Smooth muscle cell (in vitro differentiated cells): ENCODE results near the gene PITPNM3. TPM values are rescaled to one million over a fixed set of nuclear protein-coding genes. Genes with fewer than 3 reads are reported as not detected.

Source experiments
- DNase-seq: peaks from one replicate; lab custom pipeline; 2025; ENCODE audit not compliant: unreplicated experiment; lab: John Stamatoyannopoulos, UW
- H2AFZ ChIP-seq: fragments of 200-600 bp; sonication (generic); 2 replicates; pipeline ENCODE4 v1.6.0; 2016; ENCODE audit warnings: antibody characterized with exemption, low read depth, mild to moderate bottlenecking
- H3F3A ChIP-seq: fragments of 200-600 bp; sonication (generic); 2 replicates; pipeline ENCODE4 v1.6.0; 2017; ENCODE audit warnings: antibody characterized with exemption, low read depth
- H3K27ac ChIP-seq: fragments of 200-600 bp; sonication (generic); 2 replicates; pipeline ENCODE4 v1.5.1; 2016; ENCODE audit warnings: low read depth, mild to moderate bottlenecking
- H3K27me3 ChIP-seq: fragments of 200-600 bp; sonication (generic); 2 replicates; pipeline ENCODE4 v1.6.1; 2016; ENCODE audit warnings: low read depth, mild to moderate bottlenecking
- H3K36me3 ChIP-seq: fragments of 200-600 bp; sonication (generic); 2 replicates; pipeline ENCODE4 v1.5.1; 2016; ENCODE audit warnings: low read depth
- H3K4me1 ChIP-seq: fragments of 200-600 bp; sonication (generic); 2 replicates; pipeline ENCODE4 v1.5.1; 2016; ENCODE audit warnings: low read depth
- H3K4me2 ChIP-seq: fragments of 200-600 bp; sonication (generic); 2 replicates; pipeline ENCODE4 v1.6.0; 2016; ENCODE audit warnings: mild to moderate bottlenecking
- H3K4me3 ChIP-seq: fragments of 200-600 bp; sonication (generic); 2 replicates; pipeline ENCODE4 v1.5.1; 2016; ENCODE audit warnings: mild to moderate bottlenecking
- H3K79me2 ChIP-seq: fragments of 200-600 bp; sonication (generic); 2 replicates; pipeline ENCODE4 v1.6.0; 2016; ENCODE audit warnings: low read depth, mild to moderate bottlenecking
- H3K9ac ChIP-seq: fragments of 200-600 bp; sonication (generic); 2 replicates; pipeline ENCODE4 v1.6.0; 2016; ENCODE audit warnings: low read depth
- H3K9me3 ChIP-seq: fragments of 200-600 bp; sonication (generic); replicated peaks from 2 replicates; pipeline ENCODE4 v1.5.1; 2016; ENCODE audit warnings: low read depth
- H4K20me1 ChIP-seq: fragments of 200-600 bp; sonication (generic); 2 replicates; pipeline ENCODE4 v1.6.0; 2016; ENCODE audit warnings: low read depth
- CTCF ChIP-seq: fragments of 200-600 bp; sonication (generic); IDR thresholded peaks from 2 replicates; pipeline ENCODE4 v1.5.1; 2017; ENCODE audit warnings: borderline replicate concordance, mild to moderate bottlenecking, antibody characterized with exemption; ENCODE audit not compliant: insufficient read depth, poor library complexity, severe bottlenecking
- WGBS: methylation state at CpG from one replicate; pipeline ENCODE4 v1.1.7; 2016; ENCODE audit warnings: low lambda C conversion rate; 5-methylcytosine and 5-hydroxymethylcytosine counted together
- polyA plus RNA-seq: library from polyadenylated mRNA; unstranded; fragments of >200 nt; fragmentation: Nextera tagmentation; extraction: Ambion mirVana; gene quantifications from 2 replicates; pipeline ENCODE4 v1.2.1, GENCODE V29; 2016
- total RNA-seq: library from RNA; depleted of rRNA; stranded (reverse); fragments of >200 nt; gene quantifications from 2 replicates; pipeline ENCODE4 v1.2.3, GENCODE V29; 2014

PITPNM3 gene
- total and polyA plus RNA-seq, 2 experiments from 2014 or later = 2.4 to 2.6 TPM

DNA sequence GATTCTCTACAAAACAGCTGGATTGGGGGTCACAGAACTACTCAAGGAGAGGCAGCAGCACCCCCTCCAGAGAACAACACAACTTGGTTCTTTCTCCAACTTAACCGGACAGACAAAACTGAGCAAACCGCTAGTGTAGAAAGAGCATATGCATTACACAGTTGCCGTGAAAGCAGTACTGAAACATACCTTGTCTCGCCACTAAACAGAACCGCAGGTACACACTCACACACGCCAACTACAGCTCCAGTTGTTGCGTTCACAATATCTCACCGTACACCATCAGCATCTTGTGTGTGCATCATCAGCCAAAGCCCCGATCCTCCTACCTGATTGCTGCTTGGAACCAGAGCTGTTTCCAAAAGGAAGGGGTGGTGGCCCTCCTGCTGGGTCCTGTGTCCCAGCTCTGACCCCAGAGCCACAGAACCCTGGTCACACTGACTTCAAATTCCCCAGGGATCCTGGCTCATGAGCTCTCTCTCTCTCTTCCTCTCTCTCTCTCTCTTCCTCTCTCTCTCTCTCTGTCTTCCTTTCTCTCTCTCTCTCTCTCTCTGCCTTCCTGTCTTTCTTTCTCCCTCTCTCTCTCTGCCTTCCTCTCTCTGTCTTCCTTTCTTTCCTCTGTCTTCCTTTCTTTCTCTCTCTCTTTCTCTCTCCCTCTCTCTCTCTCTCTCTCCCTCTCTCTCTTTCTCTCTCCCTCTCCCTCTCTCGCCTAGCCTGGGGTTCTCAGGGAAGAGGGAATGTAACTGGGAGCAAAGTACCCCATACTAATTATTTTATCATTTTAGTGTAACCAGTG lies 103.7 kb downstream of the PITPNM3 start:
- H3K27ac ChIP-seq = no peak overlapping the region
- H3K9ac ChIP-seq = no peak overlapping the region
- H3F3A ChIP-seq = no peaks in the 10 kb centered on the region
- peaks cover 26% of the 10 kb centered on the region for H3K27me3 ChIP-seq
- no peaks in the 10 kb centered on the region for H4K20me1 ChIP-seq
- no peak for DNase-seq
- 92% methylated on average over 10 of the region's 10 CpGs for WGBS
- H3K79me2 ChIP-seq = no peaks in the 10 kb centered on the region
- H3K9me3 ChIP-seq = no peaks in the 10 kb centered on the region
- H2AFZ ChIP-seq = no peak overlapping the region
- no peak overlapping the region for H3K4me2 ChIP-seq
- peaks cover 4% of the 10 kb centered on the region for H3K4me1 ChIP-seq
- H3K36me3 ChIP-seq = no peaks in the 10 kb centered on the region
- no peak overlapping the region for H3K4me3 ChIP-seq
- TF ChIP-seq CTCF = no peak

- no peaks in the 10 kb centered on the region for H3K9me3 ChIP-seq
- peaks cover 24% of the 10 kb centered on the region for H3K27me3 ChIP-seq
- H3K27ac ChIP-seq = no peak overlapping the region
- TF ChIP-seq CTCF = no peak
- H3K36me3 ChIP-seq = no peaks in the 10 kb centered on the region
- H3K79me2 ChIP-seq = no peaks in the 10 kb centered on the region
- no peaks in the 10 kb centered on the region for H4K20me1 ChIP-seq
- H3F3A ChIP-seq = no peaks in the 10 kb centered on the region
- no peak overlapping the region for H3K9ac ChIP-seq
- H2AFZ ChIP-seq = no peak overlapping the region
- 78% methylated on average over 12 of the region's 12 CpGs for WGBS
- peaks cover 4% of the 10 kb centered on the region for H3K4me1 ChIP-seq
- no peak overlapping the region for H3K4me2 ChIP-seq
- no peak for DNase-seq
- H3K4me3 ChIP-seq = no peak overlapping the region
Observed at GRCh38 chr17:6450926-6451832, 105.2 kb downstream of the PITPNM3 start.

DNA sequence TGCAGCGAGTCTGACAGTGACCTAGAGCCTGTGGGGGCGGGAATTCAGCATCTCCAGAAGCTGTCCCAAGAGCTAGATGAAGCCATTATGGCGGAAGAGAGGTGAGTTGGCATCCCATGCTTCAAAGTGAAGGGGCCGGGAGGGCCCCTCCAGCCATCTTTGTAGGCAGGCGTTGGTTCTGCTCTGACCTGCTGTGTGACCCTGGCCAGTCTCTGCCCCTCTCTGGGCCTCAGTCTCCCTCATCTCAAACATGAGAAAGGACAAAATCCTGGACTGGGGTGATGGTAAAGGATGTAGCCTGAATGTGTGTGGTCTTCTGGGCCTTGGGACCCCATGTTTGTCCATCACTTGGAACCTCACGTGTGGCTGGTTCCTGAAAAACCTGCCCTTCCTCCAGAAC lies 107.0 kb downstream of the PITPNM3 start:
- H3F3A ChIP-seq = no peaks in the 10 kb centered on the region
- TF ChIP-seq CTCF = no peak
- no peak overlapping the region for H3K27ac ChIP-seq
- WGBS = 98% methylated on average over 6 of the region's 6 CpGs
- no peak overlapping the region for H3K4me3 ChIP-seq
- H3K4me1 ChIP-seq = peaks cover 9% of the 10 kb centered on the region
- no peaks in the 10 kb centered on the region for H3K79me2 ChIP-seq
- no peaks in the 10 kb centered on the region for H3K36me3 ChIP-seq
- no peak for DNase-seq
- H3K4me2 ChIP-seq = no peak overlapping the region
- no peak overlapping the region for H3K9ac ChIP-seq
- peaks cover 6% of the 10 kb centered on the region for H3K27me3 ChIP-seq
- H2AFZ ChIP-seq = no peak overlapping the region
- H3K9me3 ChIP-seq = no peaks in the 10 kb centered on the region
- no peaks in the 10 kb centered on the region for H4K20me1 ChIP-seq
